G401.6 (cell line): ENCODE measurements around the gene RNF220.

Experiments used
- FAIRE-seq: peaks from 2 replicates; lab custom pipeline; 2012; peaks lifted over from hg19 to GRCh38; lab: Jason Lieb, UNC

RNF220 gene

DNA sequence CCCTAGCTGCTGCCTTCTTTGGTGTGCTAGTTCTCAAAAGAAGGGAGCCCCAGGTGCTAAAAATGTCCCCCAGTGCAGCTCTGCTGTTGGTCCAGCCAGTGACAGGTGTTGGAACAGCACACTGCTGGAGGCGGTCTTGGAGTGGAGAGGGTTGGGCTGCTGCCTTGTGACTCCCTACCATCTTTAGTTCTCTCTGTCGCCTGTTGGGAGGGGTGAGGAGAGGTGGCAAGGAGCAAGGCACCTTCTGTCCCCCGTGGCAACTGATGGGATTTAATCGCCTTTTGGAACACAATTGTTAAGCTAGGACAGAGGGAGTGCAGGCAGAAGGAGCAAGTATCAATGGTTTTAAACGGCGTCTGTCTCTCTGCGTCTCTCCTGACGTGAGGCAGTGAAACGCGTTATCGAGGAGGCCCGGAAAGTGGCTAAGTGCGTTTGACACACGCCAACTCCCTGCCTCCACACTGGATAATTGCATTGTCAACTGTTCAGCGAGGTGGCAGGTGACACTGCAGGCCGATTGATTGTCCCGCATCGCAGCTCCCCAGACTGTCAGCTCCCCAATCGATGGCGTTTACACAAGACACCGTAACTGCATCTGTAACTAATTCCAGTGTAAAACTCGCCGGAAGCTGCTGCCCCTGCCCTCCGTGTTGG is 235.3 kb downstream of the RNF220 start:
- no peak for FAIRE-seq

GRCh38 chr1:44641126-44642102 is 236.4 kb downstream of the RNF220 start:
- no peak for FAIRE-seq

- FAIRE-seq: no peak
Measured at GRCh38 chr1:44642255-44642654, 237.2 kb downstream of the RNF220 start.

GRCh38 chr1:44642925-44643324 is 237.9 kb downstream of the RNF220 start:
- FAIRE-seq: no peak

GRCh38 chr1:44643721-44644334 is 238.8 kb downstream of the RNF220 start:
- no peak for FAIRE-seq

DNA sequence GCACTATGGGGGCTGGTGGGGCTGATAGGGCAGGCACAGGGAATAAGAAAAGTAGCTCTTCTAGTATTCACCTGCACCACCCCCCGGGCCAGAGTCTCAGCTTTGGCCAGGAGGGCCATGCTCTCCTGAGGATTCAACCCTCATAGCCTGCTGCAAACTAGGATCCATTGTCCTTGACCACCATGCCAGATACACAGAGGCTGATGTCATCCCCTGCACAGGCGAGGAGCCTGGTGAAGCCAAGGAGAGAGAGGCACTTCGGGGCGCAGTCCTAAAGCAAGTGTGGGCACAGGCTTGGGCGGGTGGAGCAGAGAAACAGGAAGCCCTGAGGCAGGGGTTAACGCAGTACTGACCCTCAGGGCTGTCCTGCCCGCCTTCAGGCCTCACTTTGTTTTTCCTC is 239.8 kb downstream of the RNF220 start:
- FAIRE-seq: no peak

GRCh38 chr1:44645476-44646244 is 240.6 kb downstream of the RNF220 start:
- no peak for FAIRE-seq

DNA sequence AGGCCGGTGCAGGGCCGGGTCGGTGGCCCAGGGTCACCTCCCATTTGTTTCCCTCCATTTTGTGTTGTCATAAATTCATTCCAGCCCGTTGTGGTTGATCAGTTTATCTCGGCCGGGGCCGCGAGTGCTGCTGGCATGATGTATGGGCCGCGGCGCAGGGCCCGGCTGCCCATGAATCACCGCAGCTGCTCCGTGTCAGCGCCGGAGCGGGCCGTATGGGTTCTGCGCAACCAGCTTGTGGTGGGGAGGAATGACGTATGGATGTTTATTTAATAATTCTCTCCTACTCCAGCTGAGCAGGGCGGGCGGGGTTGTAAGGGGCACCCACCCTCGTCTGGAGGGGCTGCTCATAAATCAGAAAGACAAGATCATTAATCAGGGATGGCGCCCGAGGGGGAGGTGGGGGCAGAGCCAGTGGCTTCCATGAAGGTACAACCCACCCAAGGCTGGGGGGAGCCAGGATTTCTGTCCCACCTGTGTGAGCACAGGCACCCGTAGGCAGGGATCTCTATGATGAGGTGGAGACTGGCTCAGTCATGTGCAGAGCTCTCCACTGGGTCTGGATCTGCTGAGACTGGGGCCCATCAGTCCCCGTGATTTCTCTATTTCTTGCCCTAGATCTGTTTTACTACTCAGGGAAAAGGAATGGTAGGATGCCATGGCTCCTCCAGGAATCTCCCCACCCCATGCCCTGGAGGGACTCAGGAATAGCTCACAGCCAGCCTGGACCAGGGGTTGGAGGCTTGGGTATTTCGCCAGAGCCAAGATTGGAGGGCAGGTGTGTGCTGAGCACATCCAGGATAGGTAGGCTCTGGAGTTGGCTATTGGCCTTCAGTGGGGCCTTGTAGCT is 241.4 kb downstream of the RNF220 start:
- no peak for FAIRE-seq

- no peak for FAIRE-seq
Measured at GRCh38 chr1:44647896-44648295, 242.8 kb downstream of the RNF220 start.

DNA sequence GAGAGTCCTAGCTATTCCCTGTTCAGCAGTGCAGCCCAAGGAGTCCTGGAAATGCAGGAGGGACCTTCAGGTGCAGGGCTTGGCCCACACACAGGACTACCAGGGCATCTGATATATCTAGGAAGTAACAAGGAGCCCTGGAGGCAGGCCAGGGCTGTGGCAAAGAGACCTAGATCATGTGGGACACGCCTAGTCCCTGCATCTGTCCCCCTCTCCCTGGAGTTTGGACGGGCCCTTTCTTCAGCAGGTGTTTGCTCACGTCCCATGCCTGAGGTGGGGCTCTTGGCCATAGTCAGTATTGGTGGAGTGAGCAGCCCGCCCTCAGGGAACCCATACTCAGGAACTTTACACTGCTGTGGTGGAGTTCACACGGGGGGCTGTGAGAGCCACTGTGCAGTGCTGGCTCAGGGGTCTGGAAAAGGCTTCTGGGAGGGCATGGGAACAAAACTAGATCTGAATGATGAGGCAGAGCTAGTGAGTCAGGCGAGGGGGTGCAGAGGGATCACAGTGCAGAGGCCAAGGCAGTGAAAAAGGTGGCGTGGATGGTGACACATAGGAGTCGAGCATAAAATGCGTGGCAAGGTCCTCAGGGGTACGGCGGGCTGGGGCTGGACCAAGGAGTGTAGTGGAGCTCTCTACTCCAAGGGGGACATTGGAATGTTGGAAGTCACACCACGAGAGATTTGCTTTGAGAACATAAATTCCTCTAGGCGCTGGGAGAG is 243.6 kb downstream of the RNF220 start:
- no peak for FAIRE-seq

- FAIRE-seq: no peak
Measured at GRCh38 chr1:44649788-44650158, 244.7 kb downstream of the RNF220 start.

- no peak for FAIRE-seq
Measured at GRCh38 chr1:44650159-44650831, 245.2 kb downstream of the RNF220 start.

DNA sequence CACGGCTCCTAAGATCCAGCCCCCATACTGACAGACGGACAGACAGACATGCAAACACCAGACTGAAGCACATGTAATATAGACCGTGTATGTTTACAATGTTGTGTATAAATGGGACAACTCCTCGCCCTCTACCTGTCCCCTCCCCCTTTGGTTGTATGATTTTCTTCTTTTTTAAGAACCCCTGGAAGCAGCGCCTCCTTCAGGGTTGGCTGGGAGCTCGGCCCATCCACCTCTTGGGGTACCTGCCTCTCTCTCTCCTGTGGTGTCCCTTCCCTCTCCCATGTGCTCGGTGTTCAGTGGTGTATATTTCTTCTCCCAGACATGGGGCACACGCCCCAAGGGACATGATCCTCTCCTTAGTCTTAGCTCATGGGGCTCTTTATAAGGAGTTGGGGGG is 246.0 kb downstream of the RNF220 start:
- FAIRE-seq: no peak

GRCh38 chr1:44652445-44653106 is 247.5 kb downstream of the RNF220 start:
- FAIRE-seq: peak; percentile 57

DNA sequence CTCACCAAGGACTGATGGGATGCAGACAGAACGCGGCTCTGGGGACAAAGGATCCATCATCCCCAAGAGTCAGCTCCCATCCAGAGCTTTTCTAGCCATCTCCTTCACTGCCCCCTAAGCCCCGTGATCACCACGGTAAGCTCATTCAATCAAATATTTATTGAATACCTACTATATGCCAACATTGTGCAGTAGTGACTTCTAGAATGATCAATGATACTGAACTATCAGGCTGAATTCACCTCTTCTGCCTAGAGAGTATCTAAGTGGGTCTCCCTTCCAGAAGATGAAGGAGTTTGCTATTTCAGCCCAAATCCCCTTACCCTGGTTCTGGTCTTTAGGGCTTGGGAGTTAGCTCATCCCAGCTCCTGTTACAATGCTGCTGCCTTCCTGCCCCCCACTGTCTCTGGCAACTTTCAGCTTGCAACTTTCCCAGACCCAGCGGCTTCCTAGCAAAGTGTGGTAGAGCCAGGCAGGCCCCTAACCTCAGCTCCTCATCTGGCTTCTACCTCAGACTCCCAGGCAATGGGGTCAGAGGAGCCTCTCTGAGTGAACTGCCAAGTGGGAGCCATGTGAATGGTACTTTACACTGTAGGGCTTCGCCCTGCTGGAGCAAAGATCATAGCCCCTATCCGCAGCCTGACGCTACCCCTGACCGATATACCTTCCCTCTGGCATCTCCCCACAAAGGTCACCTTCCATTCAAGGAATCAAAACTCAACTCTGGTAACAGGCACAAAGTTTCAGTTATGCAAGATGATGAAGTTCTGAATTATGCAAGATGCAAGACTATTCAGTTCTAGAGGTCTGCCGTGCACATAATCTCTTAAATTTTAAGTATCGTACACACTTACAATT is 248.3 kb downstream of the RNF220 start:
- no peak for FAIRE-seq

DNA sequence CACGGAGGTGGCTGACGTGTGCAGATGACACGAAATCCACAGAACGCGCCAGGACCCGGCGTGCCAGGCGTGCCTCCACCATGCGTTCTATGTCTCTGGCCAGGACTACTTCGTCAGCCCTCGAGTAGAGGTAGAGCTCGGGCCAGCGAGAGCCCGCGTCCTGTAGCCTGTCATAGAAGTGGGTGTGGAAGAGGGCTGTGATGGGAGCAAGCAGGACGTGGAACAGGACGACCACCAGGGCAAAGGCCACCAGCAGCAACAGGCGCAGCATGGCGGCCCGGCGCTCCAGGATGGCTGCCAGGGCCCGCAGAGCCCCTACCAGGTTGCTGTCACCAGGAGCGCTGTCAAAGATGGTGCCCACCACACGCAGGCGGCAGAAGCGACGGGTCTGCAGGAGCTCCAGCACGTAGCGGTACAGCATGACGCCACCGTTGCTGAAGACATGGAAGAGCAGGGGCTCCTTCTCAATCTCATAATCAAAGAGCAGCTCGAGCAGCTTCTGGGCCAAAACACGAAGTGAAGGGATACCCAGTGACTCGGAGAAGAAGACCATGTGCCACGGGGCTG is 249.6 kb downstream of the RNF220 start:
- no peak for FAIRE-seq

GRCh38 chr1:44655609-44656008 is 250.6 kb downstream of the RNF220 start:
- FAIRE-seq: no peak

GRCh38 chr1:44659566-44659965 is 254.5 kb downstream of the RNF220 start:
- FAIRE-seq: no peak
